ENCODE results near the gene BTLA. TPM values are rescaled to one million over a fixed set of nuclear protein-coding genes. Genes with fewer than 3 reads are reported as not detected.

The BTLA gene
- total and polyA plus RNA-seq, 10 of the 15 experiments (the other 5 are each of a cell fraction or from before 2014, with no cell fraction given), result 55.4 to 134 (median 84.2) TPM

DNA sequence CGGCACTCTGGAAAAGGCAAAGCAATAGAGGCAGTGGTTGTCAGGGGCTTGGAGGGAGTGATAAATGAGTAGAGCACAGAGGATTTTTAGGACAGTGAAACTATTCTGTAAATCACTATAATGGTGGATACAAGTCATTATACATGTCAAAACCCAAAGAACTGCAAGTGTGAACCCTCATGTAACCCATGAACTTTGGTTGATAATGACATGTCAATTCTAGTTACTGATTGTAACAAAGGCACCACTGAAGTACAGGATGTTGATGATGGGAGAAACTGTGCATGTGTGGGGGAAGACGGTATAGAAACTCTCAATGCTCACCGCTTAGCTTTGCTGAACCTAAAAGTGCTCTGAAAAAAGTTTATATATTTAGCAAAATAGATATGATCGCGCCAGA lies 36.0 kb downstream of the BTLA start (continued):
- no peak for TF ChIP-seq HCFC1 (IDR thresholded peaks at IDR 0.05; ENCODE audit: low read length)
- TF ChIP-seq, protein P1, sequence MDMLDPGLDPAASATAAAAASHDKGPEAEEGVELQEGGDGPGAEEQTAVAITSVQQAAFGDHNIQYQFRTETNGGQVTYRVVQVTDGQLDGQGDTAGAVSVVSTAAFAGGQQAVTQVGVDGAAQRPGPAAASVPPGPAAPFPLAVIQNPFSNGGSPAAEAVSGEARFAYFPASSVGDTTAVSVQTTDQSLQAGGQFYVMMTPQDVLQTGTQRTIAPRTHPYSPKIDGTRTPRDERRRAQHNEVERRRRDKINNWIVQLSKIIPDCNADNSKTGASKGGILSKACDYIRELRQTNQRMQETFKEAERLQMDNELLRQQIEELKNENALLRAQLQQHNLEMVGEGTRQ (IDR thresholded peaks at IDR 0.05; ENCODE audit: borderline replicate concordance, low read depth, low read length), result no peak
- TF ChIP-seq FOXM1 (IDR thresholded peaks at IDR 0.05; ENCODE audit: low read depth, low read length), result peak; percentile 52; the same call in 1 of the 2 replicates
- no peak for TF ChIP-seq SMC3 (IDR thresholded peaks at IDR 0.05; ENCODE audit: borderline replicate concordance, low read length)
- no peak for TF ChIP-seq YY1 (IDR thresholded peaks at IDR 0.05; ENCODE audit: low read depth, low read length)
- TF ChIP-seq, protein P2, sequence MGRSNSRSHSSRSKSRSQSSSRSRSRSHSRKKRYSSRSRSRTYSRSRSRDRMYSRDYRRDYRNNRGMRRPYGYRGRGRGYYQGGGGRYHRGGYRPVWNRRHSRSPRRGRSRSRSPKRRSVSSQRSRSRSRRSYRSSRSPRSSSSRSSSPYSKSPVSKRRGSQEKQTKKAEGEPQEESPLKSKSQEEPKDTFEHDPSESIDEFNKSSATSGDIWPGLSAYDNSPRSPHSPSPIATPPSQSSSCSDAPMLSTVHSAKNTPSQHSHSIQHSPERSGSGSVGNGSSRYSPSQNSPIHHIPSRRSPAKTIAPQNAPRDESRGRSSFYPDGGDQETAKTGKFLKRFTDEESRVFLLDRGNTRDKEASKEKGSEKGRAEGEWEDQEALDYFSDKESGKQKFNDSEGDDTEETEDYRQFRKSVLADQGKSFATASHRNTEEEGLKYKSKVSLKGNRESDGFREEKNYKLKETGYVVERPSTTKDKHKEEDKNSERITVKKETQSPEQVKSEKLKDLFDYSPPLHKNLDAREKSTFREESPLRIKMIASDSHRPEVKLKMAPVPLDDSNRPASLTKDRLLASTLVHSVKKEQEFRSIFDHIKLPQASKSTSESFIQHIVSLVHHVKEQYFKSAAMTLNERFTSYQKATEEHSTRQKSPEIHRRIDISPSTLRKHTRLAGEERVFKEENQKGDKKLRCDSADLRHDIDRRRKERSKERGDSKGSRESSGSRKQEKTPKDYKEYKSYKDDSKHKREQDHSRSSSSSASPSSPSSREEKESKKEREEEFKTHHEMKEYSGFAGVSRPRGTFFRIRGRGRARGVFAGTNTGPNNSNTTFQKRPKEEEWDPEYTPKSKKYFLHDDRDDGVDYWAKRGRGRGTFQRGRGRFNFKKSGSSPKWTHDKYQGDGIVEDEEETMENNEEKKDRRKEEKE (IDR thresholded peaks at IDR 0.05), result no peak
- no peak for TF ChIP-seq EED (IDR thresholded peaks at IDR 0.05; ENCODE audit: low read depth)
- TF ChIP-seq, protein P3, sequence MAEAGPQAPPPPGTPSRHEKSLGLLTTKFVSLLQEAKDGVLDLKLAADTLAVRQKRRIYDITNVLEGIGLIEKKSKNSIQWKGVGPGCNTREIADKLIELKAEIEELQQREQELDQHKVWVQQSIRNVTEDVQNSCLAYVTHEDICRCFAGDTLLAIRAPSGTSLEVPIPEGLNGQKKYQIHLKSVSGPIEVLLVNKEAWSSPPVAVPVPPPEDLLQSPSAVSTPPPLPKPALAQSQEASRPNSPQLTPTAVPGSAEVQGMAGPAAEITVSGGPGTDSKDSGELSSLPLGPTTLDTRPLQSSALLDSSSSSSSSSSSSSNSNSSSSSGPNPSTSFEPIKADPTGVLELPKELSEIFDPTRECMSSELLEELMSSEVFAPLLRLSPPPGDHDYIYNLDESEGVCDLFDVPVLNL (IDR thresholded peaks at IDR 0.05; ENCODE audit: low read depth, low read length), result no peak
- TF ChIP-seq, protein P4, sequence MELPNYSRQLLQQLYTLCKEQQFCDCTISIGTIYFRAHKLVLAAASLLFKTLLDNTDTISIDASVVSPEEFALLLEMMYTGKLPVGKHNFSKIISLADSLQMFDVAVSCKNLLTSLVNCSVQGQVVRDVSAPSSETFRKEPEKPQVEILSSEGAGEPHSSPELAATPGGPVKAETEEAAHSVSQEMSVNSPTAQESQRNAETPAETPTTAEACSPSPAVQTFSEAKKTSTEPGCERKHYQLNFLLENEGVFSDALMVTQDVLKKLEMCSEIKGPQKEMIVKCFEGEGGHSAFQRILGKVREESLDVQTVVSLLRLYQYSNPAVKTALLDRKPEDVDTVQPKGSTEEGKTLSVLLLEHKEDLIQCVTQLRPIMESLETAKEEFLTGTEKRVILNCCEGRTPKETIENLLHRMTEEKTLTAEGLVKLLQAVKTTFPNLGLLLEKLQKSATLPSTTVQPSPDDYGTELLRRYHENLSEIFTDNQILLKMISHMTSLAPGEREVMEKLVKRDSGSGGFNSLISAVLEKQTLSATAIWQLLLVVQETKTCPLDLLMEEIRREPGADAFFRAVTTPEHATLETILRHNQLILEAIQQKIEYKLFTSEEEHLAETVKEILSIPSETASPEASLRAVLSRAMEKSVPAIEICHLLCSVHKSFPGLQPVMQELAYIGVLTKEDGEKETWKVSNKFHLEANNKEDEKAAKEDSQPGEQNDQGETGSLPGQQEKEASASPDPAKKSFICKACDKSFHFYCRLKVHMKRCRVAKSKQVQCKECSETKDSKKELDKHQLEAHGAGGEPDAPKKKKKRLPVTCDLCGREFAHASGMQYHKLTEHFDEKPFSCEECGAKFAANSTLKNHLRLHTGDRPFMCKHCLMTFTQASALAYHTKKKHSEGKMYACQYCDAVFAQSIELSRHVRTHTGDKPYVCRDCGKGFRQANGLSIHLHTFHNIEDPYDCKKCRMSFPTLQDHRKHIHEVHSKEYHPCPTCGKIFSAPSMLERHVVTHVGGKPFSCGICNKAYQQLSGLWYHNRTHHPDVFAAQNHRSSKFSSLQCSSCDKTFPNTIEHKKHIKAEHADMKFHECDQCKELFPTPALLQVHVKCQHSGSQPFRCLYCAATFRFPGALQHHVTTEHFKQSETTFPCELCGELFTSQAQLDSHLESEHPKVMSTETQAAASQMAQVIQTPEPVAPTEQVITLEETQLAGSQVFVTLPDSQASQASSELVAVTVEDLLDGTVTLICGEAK (IDR thresholded peaks at IDR 0.05; ENCODE audit: borderline replicate concordance), result no peak
- no peak; the same call in 1 of the 2 replicates for TF ChIP-seq NFIC (IDR thresholded peaks at IDR 0.05; ENCODE audit: low read depth, low read length)
- no peak for TF ChIP-seq RFX5 (IDR thresholded peaks at IDR 0.05; ENCODE audit: low read depth, low read length)
- 0 out of 2 replicates have a peak, but pooled peaks have one; percentile 25 for TF ChIP-seq CREM (IDR thresholded peaks at IDR 0.05; ENCODE audit: low read depth)
- TF ChIP-seq SMAD5 (IDR thresholded peaks at IDR 0.05; ENCODE audit: low read depth), result no peak; the same call in 1 of the 2 replicates
- TF ChIP-seq MEF2A (IDR thresholded peaks at IDR 0.05; ENCODE audit: insufficient read depth, low read depth, low read length), result peak; percentile 73; the same call in 1 of the 2 replicates
- TF ChIP-seq GABPA (IDR thresholded peaks at IDR 0.05; ENCODE audit: low read depth), result no peak
- TF ChIP-seq, protein P5, sequence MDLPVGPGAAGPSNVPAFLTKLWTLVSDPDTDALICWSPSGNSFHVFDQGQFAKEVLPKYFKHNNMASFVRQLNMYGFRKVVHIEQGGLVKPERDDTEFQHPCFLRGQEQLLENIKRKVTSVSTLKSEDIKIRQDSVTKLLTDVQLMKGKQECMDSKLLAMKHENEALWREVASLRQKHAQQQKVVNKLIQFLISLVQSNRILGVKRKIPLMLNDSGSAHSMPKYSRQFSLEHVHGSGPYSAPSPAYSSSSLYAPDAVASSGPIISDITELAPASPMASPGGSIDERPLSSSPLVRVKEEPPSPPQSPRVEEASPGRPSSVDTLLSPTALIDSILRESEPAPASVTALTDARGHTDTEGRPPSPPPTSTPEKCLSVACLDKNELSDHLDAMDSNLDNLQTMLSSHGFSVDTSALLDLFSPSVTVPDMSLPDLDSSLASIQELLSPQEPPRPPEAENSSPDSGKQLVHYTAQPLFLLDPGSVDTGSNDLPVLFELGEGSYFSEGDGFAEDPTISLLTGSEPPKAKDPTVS (IDR thresholded peaks at IDR 0.05; ENCODE audit: low read depth, low read length), result no peak
- no peak for TF ChIP-seq USF1 (IDR thresholded peaks at IDR 0.05; ENCODE audit: borderline replicate concordance, extremely low read length, insufficient read depth, low read depth, low read length)
- TF ChIP-seq, protein P6, sequence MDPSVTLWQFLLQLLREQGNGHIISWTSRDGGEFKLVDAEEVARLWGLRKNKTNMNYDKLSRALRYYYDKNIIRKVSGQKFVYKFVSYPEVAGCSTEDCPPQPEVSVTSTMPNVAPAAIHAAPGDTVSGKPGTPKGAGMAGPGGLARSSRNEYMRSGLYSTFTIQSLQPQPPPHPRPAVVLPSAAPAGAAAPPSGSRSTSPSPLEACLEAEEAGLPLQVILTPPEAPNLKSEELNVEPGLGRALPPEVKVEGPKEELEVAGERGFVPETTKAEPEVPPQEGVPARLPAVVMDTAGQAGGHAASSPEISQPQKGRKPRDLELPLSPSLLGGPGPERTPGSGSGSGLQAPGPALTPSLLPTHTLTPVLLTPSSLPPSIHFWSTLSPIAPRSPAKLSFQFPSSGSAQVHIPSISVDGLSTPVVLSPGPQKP (IDR thresholded peaks at IDR 0.05; ENCODE audit: low read depth, low read length), result no peak
